HepG2 (cell line): ENCODE data around the gene ANKRD40. TPM values are rescaled to one million over a fixed set of nuclear protein-coding genes. Genes with fewer than 3 reads are reported as not detected.

Experiments used
- ARID3A ChIP-seq: IDR thresholded peaks from 2 replicates; pipeline ENCODE4 v1.6.1; 2012; ENCODE audit warnings: low read depth, low read length, improper control_type of control experiment
- CEBPG ChIP-seq: IDR thresholded peaks from 2 replicates; pipeline ENCODE4 v1.6.1; 2016
- DRAP1 ChIP-seq: IDR thresholded peaks from 2 replicates; pipeline ENCODE4 v1.6.1; 2016; ENCODE audit warnings: missing genetic modification reagents, missing compliant biosample characterization
- HCFC1 ChIP-seq: fragments of 150-350 bp; IDR thresholded peaks from 2 replicates; pipeline ENCODE4 v1.6.1; 2014; ENCODE audit warnings: low read depth, low read length
- IKZF4 ChIP-seq: sonication (generic); formaldehyde crosslinking; IDR thresholded peaks from 2 replicates; pipeline ENCODE4 v1.5.1; 2020; ENCODE audit warnings: borderline replicate concordance, mild to moderate bottlenecking, low read depth, missing genetic modification reagents; ENCODE audit errors: not compliant biosample characterization
- JUN ChIP-seq: sonication (generic); formaldehyde crosslinking; IDR thresholded peaks from 2 replicates; pipeline ENCODE4 v1.4.0; 2020; ENCODE audit warnings: mild to moderate bottlenecking, missing genetic modification reagents
- KAT8 ChIP-seq: IDR thresholded peaks from 2 replicates; pipeline ENCODE4 v1.6.1; 2016; ENCODE audit warnings: missing genetic modification reagents, missing compliant biosample characterization
- KDM5A ChIP-seq: fragments of 200-600 bp; sonication (generic); IDR thresholded peaks from 2 replicates; pipeline ENCODE4 v1.7.0; 2018; ENCODE audit warnings: antibody characterized with exemption, mild to moderate bottlenecking, low read length, borderline replicate concordance
- KLF16 ChIP-seq, 2 experiments: sonication (generic) in 1 of 2; formaldehyde crosslinking in 1 of 2; IDR thresholded peaks; 2 replicates each; pipeline versions ENCODE4 v1.6.1 to v1.8.0; 2016 to 2023; ENCODE audit warnings: missing genetic modification reagents in 2 of 2, missing compliant biosample characterization in 1 of 2
- KMT2A ChIP-seq: sonication (generic); formaldehyde crosslinking; IDR thresholded peaks from 2 replicates; pipeline ENCODE4 v1.4.0; 2020; ENCODE audit warnings: missing genetic modification reagents
- MAFK ChIP-seq, 2 experiments: IDR thresholded peaks in 1 of 2; conservative IDR thresholded peaks in 1 of 2; 2 replicates each; pipeline ENCODE4 v1.6.1; 2011; ENCODE audit warnings: improper control_type of control experiment in 2 of 2, low read length in 2 of 2
- NFKBIZ ChIP-seq: IDR thresholded peaks from 2 replicates; pipeline ENCODE4 v1.6.1; 2018; ENCODE audit warnings: missing genetic modification reagents, missing compliant biosample characterization
- PPARG ChIP-seq: conservative IDR thresholded peaks from 2 replicates; pipeline ENCODE4 v1.6.1; 2016; ENCODE audit warnings: missing biosample characterization, missing genetic modification reagents
- RBM22 ChIP-seq: fragments of 200-400 bp; formaldehyde crosslinking; optimal IDR thresholded peaks from 2 replicates; pipeline ENCODE3; 2017; ENCODE audit warnings: mild to moderate bottlenecking, low read length, moderate library complexity
- ZBTB20 ChIP-seq: sonication (generic); formaldehyde crosslinking; IDR thresholded peaks from 2 replicates; pipeline ENCODE4 v1.8.1; 2023; ENCODE audit warnings: missing genetic modification reagents, low read depth, mild to moderate bottlenecking, borderline replicate concordance
- ZBTB39 ChIP-seq: sonication (generic); formaldehyde crosslinking; IDR thresholded peaks from 2 replicates; pipeline ENCODE4 v1.5.0; 2020; ENCODE audit warnings: missing genetic modification reagents
- ZFP90 ChIP-seq: sonication (generic); formaldehyde crosslinking; IDR thresholded peaks from 2 replicates; pipeline ENCODE4 v1.8.0; 2022; ENCODE audit warnings: missing genetic modification reagents, mild to moderate bottlenecking, inconsistent platforms, borderline replicate concordance
- ZNF20 ChIP-seq: sonication (generic); formaldehyde crosslinking; IDR thresholded peaks from 2 replicates; pipeline ENCODE4 v1.4.0; 2020; ENCODE audit warnings: mild to moderate bottlenecking, moderate library complexity, missing genetic modification reagents
- ZNF263 ChIP-seq: sonication (generic); formaldehyde crosslinking; IDR thresholded peaks from 2 replicates; pipeline ENCODE4 v1.4.0; 2020; ENCODE audit warnings: missing genetic modification reagents
- ZNF292 ChIP-seq: sonication (generic); formaldehyde crosslinking; IDR thresholded peaks from 2 replicates; pipeline ENCODE4 v1.8.1; 2022; ENCODE audit warnings: mild to moderate bottlenecking, low read depth, missing genetic modification reagents, borderline replicate concordance
- ZNF335 ChIP-seq: sonication (generic); formaldehyde crosslinking; IDR thresholded peaks from 2 replicates; pipeline ENCODE4 v1.4.0; 2020; ENCODE audit warnings: missing genetic modification reagents
- ZNF382 ChIP-seq: sonication (generic); formaldehyde crosslinking; IDR thresholded peaks from 2 replicates; pipeline ENCODE4 v1.5.0; 2020; ENCODE audit warnings: missing genetic modification reagents, mild to moderate bottlenecking, borderline replicate concordance
- ZNF552 ChIP-seq: sonication (generic); formaldehyde crosslinking; IDR thresholded peaks from 2 replicates; pipeline ENCODE4 v1.9.0; 2022; ENCODE audit warnings: missing genetic modification reagents, mild to moderate bottlenecking, borderline replicate concordance
- ZNF607 ChIP-seq: sonication (generic); formaldehyde crosslinking; IDR thresholded peaks from 2 replicates; pipeline ENCODE4 v1.5.1; 2020; ENCODE audit warnings: missing genetic modification reagents, mild to moderate bottlenecking, borderline replicate concordance
- ZNF788 ChIP-seq: sonication (generic); formaldehyde crosslinking; IDR thresholded peaks from 2 replicates; pipeline ENCODE4 v1.5.0; 2020; ENCODE audit warnings: mild to moderate bottlenecking, missing genetic modification reagents, borderline replicate concordance
- ZNF816 ChIP-seq: sonication (generic); formaldehyde crosslinking; IDR thresholded peaks from 2 replicates; pipeline ENCODE4 v1.8.0; 2022; ENCODE audit warnings: missing genetic modification reagents, mild to moderate bottlenecking, borderline replicate concordance
- polyA plus RNA-seq, 8 experiments: library from polyadenylated mRNA; depleted of rRNA in 3 of 8; stranded (reverse) in 7 of 8; unstranded in 1 of 8; fragments of >200 nt; fragmentation: Illumina TruSeq in 4 of 8; extraction: Trizol in 4 of 8; gene quantifications; 2 replicates each; pipeline versions ENCODE4 v1.2.1 to v1.2.3, GENCODE V29; 2011 to 2016; ENCODE audit warnings: low read depth in 4 of 8, missing spikeins in 1 of 8, mixed read lengths in 1 of 8; ENCODE audit not compliant: insufficient read depth in 1 of 8
- total RNA-seq, 5 experiments: library from RNA; depleted of rRNA; stranded (reverse); fragments of >200 nt; fragmentation: Illumina TruSeq; extraction: Trizol; gene quantifications; 2 replicates each; pipeline ENCODE4 v1.2.3, GENCODE V29; 2016; ENCODE audit warnings: low read depth in 1 of 5

The ANKRD40 gene
- total and polyA plus RNA-seq, 2 of the 13 experiments (the other 11 are each of a cell fraction or from before 2014, with no cell fraction given), result 35.0 to 46.4 TPM

GRCh38 chr17:50707289-50708049, at the start of gene ANKRD40 (continued):
- peak; percentile 49; the same call in 1 of the 2 replicates for TF ChIP-seq ZNF292 (CRISPR knock-in tag)
- 0 out of 2 replicates have a peak, but pooled peaks have one; percentile 35 for TF ChIP-seq ZNF607 (CRISPR knock-in tag)
- peak; percentile 71; the same call in 1 of the 2 replicates for TF ChIP-seq ZNF552 (CRISPR knock-in tag)
- TF ChIP-seq ZNF788 (CRISPR knock-in tag), result peak; percentile 79; the same call in 1 of the 2 replicates
- TF ChIP-seq IKZF4 (CRISPR knock-in tag), result peak; percentile 91
- 0 out of 2 replicates have a peak, but pooled peaks have one; percentile 40 for TF ChIP-seq ZNF20 (CRISPR knock-in tag)
- peak; percentile 73 for TF ChIP-seq PPARG (CRISPR knock-in tag)
- TF ChIP-seq ZNF263, result peak; percentile 80; the same call in 1 of the 2 replicates
- TF ChIP-seq ZFP90 (CRISPR knock-in tag), result peak; percentile 72
- TF ChIP-seq ARID3A, result peak; percentile 98
- TF ChIP-seq KAT8 (CRISPR knock-in tag), result peak; percentile 99
- peak; percentile 96 for TF ChIP-seq KMT2A (CRISPR knock-in tag)
- no peak; the same call in 1 of the 2 replicates for TF ChIP-seq NFKBIZ (CRISPR knock-in tag)
- no peak; the same call in 1 of the 2 replicates for TF ChIP-seq ZNF335 (CRISPR knock-in tag)
- TF ChIP-seq DRAP1 (CRISPR knock-in tag), result peak; percentile 65; the same call in 1 of the 2 replicates
- no peak; the same call in 1 of the 2 replicates for TF ChIP-seq ZNF382 (CRISPR knock-in tag)
- peak; percentile 65; the same call in 1 of the 2 replicates for TF ChIP-seq CEBPG (CRISPR knock-in tag)
- no peak; the same call in 1 of the 2 replicates for TF ChIP-seq ZNF816 (CRISPR knock-in tag)
- peak; percentile 53 for TF ChIP-seq RBM22
- no peak for TF ChIP-seq ZBTB39 (CRISPR knock-in tag)
- TF ChIP-seq KLF16 (CRISPR knock-in tag; IDR thresholded peaks at IDR 0.05), result peak in 1 of 2 experiments; percentile 97; a peak in 3 of 4 replicates
- TF ChIP-seq ZBTB20, result peak; percentile 62; the same call in 1 of the 2 replicates
- TF ChIP-seq MAFK (conservative IDR thresholded peaks at IDR 0.05 in 1 of 2, IDR thresholded peaks at IDR 0.05 in 1 of 2; ENCODE audit: low read length in 2 of 2), result peak in 1 of 2 experiments; percentile 26; a peak in 2 of 4 replicates
- TF ChIP-seq HCFC1, result peak; percentile 76
- peak; percentile 89 for TF ChIP-seq KDM5A
- TF ChIP-seq JUN (CRISPR knock-in tag), result peak; percentile 86
